Activated T-cell treated with anti-CD3 and anti-CD28 coated beads, Interleukin-2, amount 50 U/mL, for 72 hours (primary cell): ENCODE data around the gene RSAD2. TPM values are rescaled to one million over a fixed set of nuclear protein-coding genes. Genes with fewer than 3 reads are reported as not detected.

ENCODE experiments used
- ATAC-seq, 2 donors: fragments of 150-1000 bp; cut with Tn5 transposase; replicated peaks in 1 of 2; 2 replicates each; pipeline ENCODE4 v1.10.0; 2021; ENCODE audit warnings: moderate library complexity in 2 of 2, mild to moderate bottlenecking in 1 of 2
- DNase-seq, 2 donors: peaks; one replicate each; pipeline ENCODE4 v3.0.0; 2021 to 2022; ENCODE audit warnings: mixed read lengths in 1 of 2
- H3K27ac Mint-ChIP-seq: one replicate; pipeline ENCODE4 v1.8.0; 2022; ENCODE audit warnings: mild to moderate bottlenecking, moderate library complexity, mixed read lengths
- H3K27me3 Mint-ChIP-seq: one replicate; pipeline ENCODE4 v1.8.0; 2022; ENCODE audit warnings: low read depth, mixed read lengths
- H3K36me3 Mint-ChIP-seq, 2 donors: one replicate each; pipeline ENCODE4 v1.8.0; 2022; ENCODE audit warnings: mixed read lengths in 2 of 2, mild to moderate bottlenecking in 1 of 2; ENCODE audit not compliant: insufficient read depth in 2 of 2
- H3K4me1 Mint-ChIP-seq: one replicate; pipeline ENCODE4 v1.8.0; 2022; ENCODE audit warnings: low read depth, mixed read lengths
- H3K4me3 Mint-ChIP-seq, 2 donors: one replicate each; pipeline ENCODE4 v1.8.0; 2022; ENCODE audit warnings: mild to moderate bottlenecking in 2 of 2, mixed read lengths in 2 of 2, moderate library complexity in 2 of 2
- H3K9me3 Mint-ChIP-seq, 2 donors: one replicate each; pipeline ENCODE4 v1.8.0; 2022; ENCODE audit warnings: mixed read lengths in 2 of 2
- total RNA-seq, 2 donors: library from RNA; stranded (reverse); gene quantifications; one replicate each; pipeline ENCODE4 v1.2.3, GENCODE V29; 2022

The RSAD2 gene
- total RNA-seq, 2 donors from 2014 or later: 5.4 to 17.8 TPM

- H3K27me3 Mint-ChIP-seq: no peaks in the 10 kb centered on the region
- H3K36me3 Mint-ChIP-seq: peaks cover 9 to 22% of the 10 kb centered on the region in 2 donors
- H3K4me3 Mint-ChIP-seq: peak overlapping the region; percentile 79
- H3K4me1 Mint-ChIP-seq: peaks cover 82% of the 10 kb centered on the region
- ATAC-seq (no peak), DNase-seq (no peak)
- peak overlapping the region; percentile 64 for H3K27ac Mint-ChIP-seq
- no peaks in the 10 kb centered on the region for H3K9me3 Mint-ChIP-seq
Measured at GRCh38 chr2:6916224-6916623, 38.6 kb downstream of the RSAD2 start.

- Mint-ChIP-seq H3K9me3 (no peaks in the 10 kb centered on the region), H3K4me3 (peak overlapping the region; percentile 79), H3K27me3 (no peaks in the 10 kb centered on the region), H3K4me1 (peaks cover 82% of the 10 kb centered on the region), H3K27ac (peak overlapping the region; percentile 64), H3K36me3 (peaks cover 5 to 18% of the 10 kb centered on the region in 2 donors)
- no peak for ATAC-seq
- no peak for DNase-seq
Measured at GRCh38 chr2:6916736-6917070, 39.1 kb downstream of the RSAD2 start.

- peaks cover 5 to 12% of the 10 kb centered on the region in 2 donors for H3K36me3 Mint-ChIP-seq
Measured at GRCh38 chr2:6917071-6917760, 39.6 kb downstream of the RSAD2 start, which contains the start of gene RNF144A. RNF144A (plus strand) TSS chr2:6917412; CDS start chr2:6996927, 79,515 bp downstream.

GRCh38 chr2:6917761-6918421 is 40.3 kb downstream of the RSAD2 start:
- Mint-ChIP-seq H3K9me3 (no peaks in the 10 kb centered on the region), H3K27ac (peak overlapping the region; percentile 74), H3K4me3 (peak overlapping the region; percentile 83 to 91), H3K36me3 (peaks cover 3 to 7% of the 10 kb centered on the region in 2 donors), H3K27me3 (no peaks in the 10 kb centered on the region), H3K4me1 (peaks cover 81% of the 10 kb centered on the region)
- DNase-seq: no peak
- ATAC-seq: peak; percentile 25 to 30

More at GRCh38 chr2:6917071-6917760, 39.6 kb downstream of the RSAD2 start, which contains the start of gene RNF144A:
- no peaks in the 10 kb centered on the region for H3K9me3 Mint-ChIP-seq
- peak within 1 kb of the TSS; percentile 83 to 91 for H3K4me3 Mint-ChIP-seq
- H3K27me3 Mint-ChIP-seq: no peaks in the 10 kb centered on the region
- H3K27ac Mint-ChIP-seq: peak within 1 kb of the TSS; percentile 74
- ATAC-seq (peak; percentile 75 to 77), DNase-seq (peak; percentile 79 to 88)
- peaks cover 82% of the 10 kb centered on the region for H3K4me1 Mint-ChIP-seq

GRCh38 chr2:6919901-6920742 is 42.5 kb downstream of the RSAD2 start:
- no peak overlapping the region for H3K27ac Mint-ChIP-seq
- no peak for DNase-seq
- H3K4me3 Mint-ChIP-seq: peak overlapping the region; percentile 83 to 91
- H3K36me3 Mint-ChIP-seq: peaks cover 2 to 16% of the 10 kb centered on the region in 2 donors
- H3K9me3 Mint-ChIP-seq: no peaks in the 10 kb centered on the region
- no peak for ATAC-seq
- H3K4me1 Mint-ChIP-seq: peaks cover 81% of the 10 kb centered on the region
- no peaks in the 10 kb centered on the region for H3K27me3 Mint-ChIP-seq

GRCh38 chr2:6920743-6921064 is 43.1 kb downstream of the RSAD2 start:
- Mint-ChIP-seq H3K27ac (no peak overlapping the region), H3K4me1 (peaks cover 81% of the 10 kb centered on the region), H3K9me3 (no peaks in the 10 kb centered on the region), H3K27me3 (no peaks in the 10 kb centered on the region), H3K4me3 (no peak overlapping the region), H3K36me3 (peaks cover 2 to 19% of the 10 kb centered on the region in 2 donors)
- DNase-seq (no peak), ATAC-seq (no peak)

- no peak for DNase-seq
- ATAC-seq: no peak
- H3K4me1 Mint-ChIP-seq: peaks cover 79% of the 10 kb centered on the region
- no peak overlapping the region for H3K27ac Mint-ChIP-seq
- no peaks in the 10 kb centered on the region for H3K9me3 Mint-ChIP-seq
- H3K4me3 Mint-ChIP-seq: peak overlapping the region in 1 of 2 donors; percentile 45
- peaks cover 2 to 24% of the 10 kb centered on the region in 2 donors for H3K36me3 Mint-ChIP-seq
- no peaks in the 10 kb centered on the region for H3K27me3 Mint-ChIP-seq
Measured at GRCh38 chr2:6921321-6921922, 43.8 kb downstream of the RSAD2 start.

- H3K27ac Mint-ChIP-seq: no peak overlapping the region
- DNase-seq (no peak), ATAC-seq (no peak)
- H3K9me3 Mint-ChIP-seq: no peaks in the 10 kb centered on the region
- no peak overlapping the region for H3K4me3 Mint-ChIP-seq
- peaks cover 2 to 31% of the 10 kb centered on the region in 2 donors for H3K36me3 Mint-ChIP-seq
- peaks cover 72% of the 10 kb centered on the region for H3K4me1 Mint-ChIP-seq
- no peaks in the 10 kb centered on the region for H3K27me3 Mint-ChIP-seq
Measured at GRCh38 chr2:6922201-6922656, 44.7 kb downstream of the RSAD2 start.

GRCh38 chr2:6923319-6923718 is 45.7 kb downstream of the RSAD2 start:
- Mint-ChIP-seq H3K9me3 (peaks cover 1 to 2% of the 10 kb centered on the region in 2 donors), H3K4me1 (peaks cover 76% of the 10 kb centered on the region), H3K27ac (no peak overlapping the region), H3K27me3 (no peaks in the 10 kb centered on the region), H3K4me3 (no peak overlapping the region), H3K36me3 (peaks cover 9 to 41% of the 10 kb centered on the region in 2 donors)
- ATAC-seq: no peak
- no peak for DNase-seq

- no peak for DNase-seq
- H3K27ac Mint-ChIP-seq: no peak overlapping the region
- H3K36me3 Mint-ChIP-seq: peaks cover 14 to 40% of the 10 kb centered on the region in 2 donors
Measured at GRCh38 chr2:6924101-6924923, 46.7 kb downstream of the RSAD2 start.

GRCh38 chr2:6924924-6925409 is 47.4 kb downstream of the RSAD2 start:
- Mint-ChIP-seq H3K9me3 (peaks cover 2 to 5% of the 10 kb centered on the region in 2 donors), H3K27ac (no peak overlapping the region), H3K4me1 (peaks cover 76% of the 10 kb centered on the region)

More at GRCh38 chr2:6924101-6924923, 46.7 kb downstream of the RSAD2 start:
- no peak for ATAC-seq
- H3K4me1 Mint-ChIP-seq: peaks cover 78% of the 10 kb centered on the region
- peak overlapping the region; percentile 7 to 12 for H3K4me3 Mint-ChIP-seq
- H3K9me3 Mint-ChIP-seq: peaks cover 2 to 5% of the 10 kb centered on the region in 2 donors
- H3K27me3 Mint-ChIP-seq: no peaks in the 10 kb centered on the region

More at GRCh38 chr2:6924924-6925409, 47.4 kb downstream of the RSAD2 start:
- no peak for DNase-seq
- no peak for ATAC-seq
- Mint-ChIP-seq H3K36me3 (peaks cover 13 to 40% of the 10 kb centered on the region in 2 donors), H3K4me3 (no peak overlapping the region), H3K27me3 (no peaks in the 10 kb centered on the region)
